Medulla oblongata (tissue), 1 donor: ENCODE measurements around the gene MAN2B2.

ENCODE experiments used
- DNase-seq: peaks from one replicate; pipeline ENCODE4 v3.0.0-alpha.2; 2015; ENCODE audit errors: extremely low spot score

The MAN2B2 gene

DNA sequence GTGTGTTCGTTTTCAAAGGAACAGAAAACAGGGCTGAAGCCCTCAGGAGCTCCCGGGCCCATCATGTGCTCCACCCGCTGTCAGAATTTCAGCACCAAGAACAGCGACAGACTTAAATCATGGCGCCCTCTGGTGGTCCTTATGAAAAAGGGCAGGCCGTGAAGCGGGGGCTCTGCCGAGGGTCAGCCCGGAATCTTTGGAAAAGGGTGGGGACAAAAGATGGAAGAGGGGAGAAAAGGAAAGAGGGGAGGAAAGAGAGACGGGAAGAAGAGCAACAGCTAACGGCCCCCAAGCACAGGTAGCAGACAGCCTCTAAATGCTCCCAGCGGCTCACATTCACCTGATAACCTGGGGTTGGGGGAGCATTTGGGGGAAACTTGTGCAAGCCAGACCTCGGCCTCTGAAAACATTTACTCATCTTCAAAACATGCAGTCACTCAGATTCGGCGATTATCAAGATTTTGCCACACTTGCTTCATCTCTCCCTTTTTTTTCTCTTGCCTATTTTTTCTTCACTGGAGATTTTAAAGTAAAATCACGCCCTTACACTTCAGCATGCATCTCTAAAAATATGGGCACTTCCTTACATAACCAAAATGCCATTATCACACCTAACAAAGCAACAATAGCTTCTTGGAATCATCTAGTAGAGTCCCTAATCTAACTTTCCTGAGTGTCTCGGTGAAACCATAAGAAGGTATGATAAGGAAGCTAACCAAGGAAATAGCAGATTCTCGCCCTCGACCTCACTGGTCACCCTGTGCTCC, 28.1 kb upstream of the MAN2B2 start:
- peak; percentile 80 for DNase-seq

DNA sequence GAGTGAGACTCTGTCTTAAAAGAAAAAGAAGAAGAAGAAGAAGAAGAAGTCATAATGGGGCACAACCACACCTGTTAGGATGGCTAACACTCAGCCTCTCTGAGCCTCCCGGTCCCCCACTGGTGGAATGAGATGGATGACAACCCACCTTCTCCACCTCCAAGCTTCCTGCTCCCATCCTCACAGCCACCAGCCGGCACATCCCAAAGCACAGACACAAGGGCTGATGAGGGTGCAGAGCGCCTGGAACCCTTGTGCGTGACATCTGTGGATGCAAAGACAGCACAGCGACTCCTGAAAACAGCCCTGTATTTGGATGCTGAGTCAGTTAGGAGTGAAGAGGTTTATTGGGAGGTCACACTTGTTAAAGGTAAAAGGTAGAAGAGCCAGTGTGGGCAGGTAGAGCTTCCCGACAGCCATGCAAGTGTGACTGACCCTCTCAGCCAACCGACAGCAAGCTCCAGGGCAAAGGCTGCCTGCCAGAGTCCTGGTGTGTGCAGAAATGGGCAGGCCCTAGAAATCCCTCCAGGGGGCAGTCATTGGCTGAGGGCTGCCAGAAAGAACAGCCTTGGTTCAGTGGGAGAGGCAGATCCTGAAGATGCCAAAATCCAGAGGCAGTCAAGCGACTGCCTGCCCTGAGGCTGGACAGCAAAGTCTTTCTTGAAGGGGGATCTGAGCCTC, 26.6 kb upstream of the MAN2B2 start:
- DNase-seq, result peak; percentile 51

DNA sequence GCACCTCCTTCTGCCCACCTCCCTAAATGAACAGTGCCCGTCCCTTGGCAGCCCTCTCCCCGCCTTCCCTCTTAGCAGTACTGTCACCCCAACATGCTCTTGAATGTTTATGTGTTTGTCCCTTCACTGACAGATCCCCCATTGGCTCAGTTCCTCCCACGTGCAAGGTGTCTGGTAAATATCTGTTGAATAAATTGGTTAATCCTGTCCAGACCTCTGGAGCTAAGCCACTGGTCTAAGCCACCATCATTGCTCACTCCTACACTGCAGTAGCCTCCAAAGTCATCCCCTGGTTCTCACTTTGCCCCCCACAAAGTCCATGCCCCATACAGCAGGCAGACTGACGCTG, 26.1 kb upstream of the MAN2B2 start:
- DNase-seq, result no peak

DNA sequence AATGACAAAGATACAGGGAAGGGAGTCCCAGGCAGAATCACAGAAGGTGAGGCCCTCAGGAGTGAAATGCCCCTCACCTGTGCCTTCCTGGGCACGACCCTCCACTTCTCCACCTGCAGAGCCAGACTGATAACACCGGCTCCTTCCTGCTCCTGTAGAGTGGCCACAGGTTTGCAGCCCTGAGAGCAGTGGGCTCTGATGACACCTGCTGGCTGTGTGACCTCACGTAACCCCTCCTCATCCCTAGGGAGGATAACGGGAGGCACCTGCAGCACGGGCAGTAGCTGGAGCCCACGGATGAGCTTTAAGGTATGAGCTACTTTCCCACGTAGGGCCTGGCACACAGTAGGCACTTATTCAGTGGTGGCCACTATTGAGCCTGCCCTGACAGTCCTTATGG, 25.5 kb upstream of the MAN2B2 start:
- DNase-seq, result no peak

DNA sequence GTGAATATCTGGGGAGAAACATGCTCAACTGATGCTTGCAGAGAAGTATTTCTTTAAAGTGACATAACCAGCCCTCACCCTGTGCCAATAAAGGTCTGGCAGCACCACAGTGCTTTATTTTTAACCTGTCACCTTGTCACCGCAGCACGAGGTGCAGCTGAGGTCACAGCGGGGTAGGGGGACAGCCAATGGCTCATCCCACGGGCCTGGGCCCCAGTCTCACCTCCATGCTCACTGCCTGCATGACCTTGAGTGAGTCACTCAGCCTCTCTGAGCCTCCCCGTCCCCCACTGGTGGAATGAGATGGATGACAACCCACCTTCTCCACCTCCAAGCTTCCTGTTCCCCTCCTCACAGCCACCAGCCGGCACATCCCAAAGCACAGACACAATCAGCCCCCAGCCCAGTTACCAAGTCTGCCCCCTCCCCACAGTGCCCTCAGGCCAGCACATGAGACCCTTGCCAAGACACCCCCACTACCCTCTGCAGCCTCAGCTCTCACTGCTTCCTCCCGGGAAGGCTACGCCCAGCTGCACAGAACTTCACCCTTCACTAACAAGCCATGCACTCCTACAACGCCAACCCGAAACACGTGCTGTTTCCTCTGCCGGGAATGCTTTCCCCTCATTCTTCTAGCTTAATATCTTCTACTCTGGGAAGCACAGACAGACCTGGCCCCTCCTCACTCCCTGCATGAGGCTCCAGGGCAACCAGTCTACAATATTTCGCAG, 24.9 kb upstream of the MAN2B2 start:
- DNase-seq, result no peak

DNA sequence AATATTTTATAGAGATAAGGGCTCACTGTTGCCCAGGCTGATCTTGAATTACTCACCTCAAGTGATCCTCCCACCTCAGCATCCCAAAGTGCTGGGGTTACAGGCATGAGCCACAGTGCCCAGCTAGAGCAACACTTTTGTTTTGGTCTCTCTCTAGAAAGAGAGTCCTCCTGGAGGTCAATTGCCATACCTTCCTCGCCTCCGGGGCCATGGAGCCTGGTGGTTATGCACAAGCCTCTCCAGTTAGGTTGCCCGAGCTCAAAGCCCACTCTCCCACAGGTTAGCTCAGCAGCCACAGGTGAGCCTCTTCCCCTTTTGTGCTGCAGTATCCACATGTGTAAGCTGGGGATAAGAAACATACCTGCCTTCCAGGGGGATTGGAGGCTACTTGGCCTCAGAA, 24.2 kb upstream of the MAN2B2 start:
- no peak for DNase-seq

DNA sequence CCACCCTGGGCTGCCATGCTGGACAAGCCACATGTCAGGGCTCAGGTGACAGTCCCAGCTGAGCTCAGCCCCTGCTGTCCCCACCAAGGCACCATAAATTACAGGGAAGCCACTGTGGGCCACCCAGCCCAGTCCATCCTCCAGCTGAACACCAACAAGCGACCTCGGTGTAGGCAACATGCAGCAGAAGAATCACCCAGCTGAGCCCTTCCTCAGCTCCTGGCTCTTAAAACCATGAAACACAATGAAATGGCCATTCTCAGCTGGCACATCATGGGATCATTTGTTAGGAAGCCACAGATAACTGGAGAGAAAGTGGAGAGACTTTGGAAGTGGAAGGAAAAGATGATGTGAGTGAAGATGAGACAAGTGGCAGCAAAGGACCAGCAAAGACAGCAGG, 23.3 kb upstream of the MAN2B2 start:
- DNase-seq, result no peak

DNA sequence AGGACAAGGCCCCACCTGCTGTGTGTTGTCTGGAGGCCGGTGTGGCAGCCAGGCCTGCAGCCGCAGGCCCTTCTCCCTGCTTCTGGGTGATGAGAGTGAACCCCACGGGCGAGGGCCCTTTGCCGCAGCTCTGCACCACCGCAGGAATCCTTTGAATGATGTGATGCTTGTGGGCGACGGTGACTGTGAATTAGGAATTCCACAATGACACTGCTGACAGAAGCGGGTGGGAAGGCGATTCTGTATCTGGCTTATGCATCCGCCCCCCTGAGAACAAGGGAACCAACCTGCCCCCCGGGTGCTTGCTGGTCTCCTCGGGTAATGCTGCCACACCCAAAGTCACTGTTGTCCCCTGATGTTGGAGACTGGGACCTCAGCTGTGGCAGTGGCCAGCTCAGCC, 19.5 kb upstream of the MAN2B2 start:
- DNase-seq, result no peak

DNA sequence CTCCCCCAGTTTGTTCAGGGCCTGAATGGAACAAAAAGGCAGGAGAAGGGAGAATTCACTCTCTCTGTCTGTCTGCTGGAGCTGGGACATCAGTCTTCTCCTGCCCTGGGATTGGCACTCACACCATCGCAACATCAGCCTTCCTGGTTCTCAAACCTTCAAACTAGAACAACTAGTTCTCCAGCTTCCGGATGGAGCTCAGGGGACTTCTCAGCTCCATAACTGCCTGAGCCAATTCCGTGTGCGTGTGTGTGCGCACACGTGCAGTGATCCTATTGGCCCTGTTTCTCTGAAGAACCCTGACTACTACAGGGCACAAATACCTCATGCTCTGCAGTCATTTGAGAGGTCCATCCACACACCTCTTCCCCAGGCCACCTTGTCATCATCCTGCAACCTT, 18.7 kb upstream of the MAN2B2 start:
- DNase-seq, result no peak

DNA sequence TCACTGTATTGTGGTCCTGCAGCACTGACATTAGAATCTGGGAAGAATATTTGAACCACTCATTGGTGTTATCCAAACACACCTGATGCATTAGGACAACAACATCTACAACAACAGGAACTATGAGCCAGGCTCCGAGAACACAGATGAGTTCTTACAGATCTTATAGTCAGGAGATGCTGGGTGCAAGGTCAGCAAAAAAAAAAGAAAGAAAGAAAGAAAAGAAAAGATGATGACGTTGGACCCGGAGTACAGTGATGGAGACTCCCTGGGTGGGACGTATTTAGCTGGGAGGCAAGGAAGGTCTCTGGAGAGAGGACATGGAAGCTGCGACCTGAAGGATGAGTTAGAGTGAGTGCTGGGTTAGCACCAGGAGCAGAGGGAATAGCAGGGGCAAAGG, 17.8 kb upstream of the MAN2B2 start:
- no peak for DNase-seq

DNA sequence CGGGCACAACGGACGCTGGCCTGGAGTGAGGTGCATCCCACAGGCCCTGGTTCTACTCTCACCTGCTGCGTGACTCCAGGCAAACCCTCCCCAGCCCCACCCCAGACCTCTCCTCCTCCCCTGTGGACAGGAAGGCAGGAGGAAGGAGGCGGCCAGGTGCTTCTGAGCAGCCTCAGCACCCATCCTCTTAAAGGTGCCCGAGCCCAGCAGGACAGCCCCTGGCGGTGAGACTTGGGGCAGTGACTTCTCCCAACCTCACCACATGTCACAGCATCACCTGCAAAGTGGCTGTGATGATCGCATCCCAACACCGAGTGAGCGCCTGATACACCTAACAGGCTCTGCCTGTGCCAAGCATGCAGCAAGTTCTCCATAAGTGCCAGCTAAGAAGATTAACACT, 17.1 kb upstream of the MAN2B2 start:
- no peak for DNase-seq

DNA sequence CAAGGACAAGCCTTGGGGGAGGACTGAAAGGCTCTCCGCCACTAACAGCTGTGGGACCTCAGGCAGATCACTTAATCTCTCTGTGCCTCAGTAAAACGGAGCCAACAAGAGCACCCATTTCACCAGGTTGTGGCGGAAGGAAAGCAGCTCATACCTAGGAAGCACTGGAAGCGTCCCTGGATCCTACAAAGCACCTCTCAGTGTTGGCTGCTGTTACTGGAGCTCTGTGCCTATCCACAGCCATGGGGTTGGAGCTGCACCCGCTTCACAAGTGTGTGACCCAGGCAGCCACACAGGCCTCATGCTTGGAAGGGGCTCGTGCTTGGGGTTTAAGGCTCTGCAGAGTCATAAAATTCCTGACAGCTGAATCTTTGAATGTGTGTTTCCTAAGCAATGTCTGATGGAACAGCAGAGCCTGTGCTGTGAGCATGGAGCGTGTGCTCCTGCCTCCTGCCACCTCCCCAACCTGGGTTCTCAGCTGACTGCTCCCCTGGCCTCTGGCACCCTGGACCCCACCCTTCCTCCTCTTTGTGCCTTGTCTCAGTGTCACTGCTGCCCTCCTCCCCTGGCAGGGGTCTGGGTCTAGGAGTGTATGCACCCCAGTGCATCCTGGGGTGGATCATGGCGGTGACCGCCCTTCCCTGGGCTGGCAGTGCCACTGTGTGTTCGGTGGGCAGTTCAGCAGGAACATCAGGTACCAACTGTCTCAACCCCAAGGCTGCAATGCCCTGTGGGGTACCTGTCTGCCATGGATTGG, 14.4 kb upstream of the MAN2B2 start:
- DNase-seq, result no peak

DNA sequence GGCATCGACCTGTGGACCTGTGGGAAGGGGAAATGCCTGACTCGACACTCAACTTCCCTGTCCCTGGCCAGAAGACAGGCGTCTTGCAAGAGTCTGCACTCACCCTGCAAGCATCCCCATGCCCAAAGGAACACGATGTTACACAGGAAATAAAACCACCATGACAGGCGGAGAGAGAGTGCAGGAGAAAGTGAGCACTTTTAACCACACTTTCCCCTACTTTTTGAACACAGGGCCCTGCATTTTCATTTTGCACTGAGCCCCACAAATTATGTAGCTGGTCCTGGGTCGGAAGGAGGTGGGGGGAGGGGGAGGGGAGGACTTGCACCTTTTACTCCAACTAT, 13.8 kb upstream of the MAN2B2 start:
- DNase-seq, result no peak

DNA sequence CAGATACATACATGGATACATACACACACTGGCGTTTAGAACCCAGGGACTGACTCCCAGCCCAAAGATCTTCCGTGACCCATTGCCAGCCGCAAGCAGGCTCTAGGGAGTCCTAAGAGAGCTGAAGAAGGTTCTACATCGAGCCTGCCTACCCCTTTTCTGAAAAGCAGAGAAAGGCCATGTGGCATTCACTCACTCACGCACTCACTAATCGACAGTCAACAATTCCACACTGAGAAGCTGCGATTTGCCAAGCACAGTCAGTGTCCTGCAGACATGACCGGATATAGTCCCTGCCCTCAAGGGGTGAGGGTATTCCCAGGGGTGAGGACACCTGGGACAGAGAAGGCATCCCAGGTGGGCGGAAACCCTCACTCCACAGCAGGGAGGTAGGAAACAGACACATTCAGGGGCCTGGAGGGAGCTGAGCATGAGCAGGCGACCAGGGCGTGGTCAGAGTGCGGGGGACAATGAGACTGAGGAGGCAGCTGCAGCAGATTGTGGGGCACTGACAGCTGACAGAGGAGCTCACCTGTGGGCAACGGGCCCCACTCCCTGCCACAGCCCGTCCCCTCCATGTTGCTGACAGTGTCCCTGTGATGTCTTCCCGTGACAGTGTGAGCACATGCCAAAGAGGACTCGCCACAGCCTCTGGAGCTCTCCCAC, 13.2 kb upstream of the MAN2B2 start:
- no peak for DNase-seq

DNA sequence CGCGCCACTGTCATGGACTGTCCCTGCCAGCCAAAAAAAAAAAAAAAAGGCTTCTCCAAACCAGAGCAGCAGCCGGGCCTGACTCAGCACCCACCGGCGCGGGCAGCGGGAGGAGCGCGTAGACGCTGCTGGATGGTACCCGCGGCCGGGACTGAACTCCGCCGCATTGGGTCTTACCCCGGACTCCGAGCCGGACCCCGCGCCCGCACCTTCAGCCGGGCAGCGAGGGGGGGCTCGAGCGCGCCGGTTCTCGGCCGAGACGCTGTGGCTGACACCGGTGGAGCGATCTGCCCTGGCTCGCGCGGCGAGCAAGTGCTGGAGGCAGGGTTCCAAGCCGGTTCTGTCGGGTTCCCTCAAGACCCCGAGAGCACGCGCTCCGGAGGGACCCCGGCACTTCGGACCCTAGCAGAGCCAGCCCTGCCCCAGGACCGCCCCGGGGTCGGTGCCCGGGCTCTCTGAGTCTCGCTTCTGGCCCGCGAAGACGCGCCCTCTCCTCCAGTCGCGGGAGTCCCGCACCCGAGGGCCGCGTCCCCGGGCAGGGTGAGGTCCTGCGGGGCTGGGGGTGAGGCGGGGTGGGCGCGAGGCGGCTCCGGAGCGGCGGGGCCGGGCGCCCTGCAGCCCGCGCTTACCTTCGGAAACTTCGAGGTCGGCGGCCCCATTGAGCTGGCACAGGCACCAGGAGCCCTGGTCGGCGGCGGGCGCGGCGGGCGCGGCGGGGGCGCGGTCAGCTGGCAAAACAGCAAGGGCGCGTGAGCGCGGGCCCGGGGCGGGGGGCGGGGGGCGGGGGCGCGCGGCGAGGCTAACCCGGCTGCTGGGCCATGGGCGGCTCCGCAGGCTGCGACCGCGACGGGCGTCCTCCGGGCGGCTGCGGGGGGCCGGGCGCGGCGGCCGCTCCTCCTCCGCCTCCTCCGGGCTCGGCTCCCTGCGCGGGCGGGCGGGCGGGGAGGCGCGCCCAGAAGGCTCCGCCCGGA, 11.8 kb upstream of the MAN2B2 start:
- DNase-seq, result no peak

DNA sequence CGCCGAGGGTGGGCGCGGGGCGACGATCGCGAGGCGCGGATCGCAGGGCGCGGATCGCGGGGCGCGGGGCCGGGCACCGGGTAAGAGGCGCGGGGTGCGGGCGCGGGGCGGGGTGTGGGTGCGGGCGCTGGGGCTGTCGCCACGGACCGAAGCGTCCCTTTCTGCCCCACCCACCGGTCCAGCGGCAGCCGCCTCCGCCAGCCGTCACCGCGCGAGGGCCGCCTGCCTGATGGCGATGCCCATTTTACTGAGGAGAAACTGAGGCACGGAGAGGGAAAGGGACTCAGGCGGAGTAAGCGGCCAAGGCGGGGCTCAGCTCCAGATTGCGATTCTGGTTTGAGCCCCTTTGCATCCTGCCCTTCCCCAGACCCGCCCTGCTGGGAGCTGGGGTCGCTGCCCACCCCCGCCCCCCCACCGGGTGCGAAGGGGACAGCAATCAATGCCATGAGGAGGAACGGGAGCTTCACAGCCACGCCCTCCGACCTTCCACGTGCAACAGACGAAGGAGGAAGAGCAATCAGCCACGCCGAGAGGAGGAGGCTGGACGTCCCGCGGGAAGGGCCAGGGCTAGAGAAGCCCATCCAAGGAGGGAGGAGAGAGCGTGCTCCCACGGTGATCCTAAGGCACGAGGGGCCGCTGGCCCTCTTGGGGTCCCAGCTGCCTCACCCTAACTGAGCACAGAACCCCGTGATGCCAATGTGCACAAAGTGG, 10.9 kb upstream of the MAN2B2 start:
- DNase-seq, result no peak

DNA sequence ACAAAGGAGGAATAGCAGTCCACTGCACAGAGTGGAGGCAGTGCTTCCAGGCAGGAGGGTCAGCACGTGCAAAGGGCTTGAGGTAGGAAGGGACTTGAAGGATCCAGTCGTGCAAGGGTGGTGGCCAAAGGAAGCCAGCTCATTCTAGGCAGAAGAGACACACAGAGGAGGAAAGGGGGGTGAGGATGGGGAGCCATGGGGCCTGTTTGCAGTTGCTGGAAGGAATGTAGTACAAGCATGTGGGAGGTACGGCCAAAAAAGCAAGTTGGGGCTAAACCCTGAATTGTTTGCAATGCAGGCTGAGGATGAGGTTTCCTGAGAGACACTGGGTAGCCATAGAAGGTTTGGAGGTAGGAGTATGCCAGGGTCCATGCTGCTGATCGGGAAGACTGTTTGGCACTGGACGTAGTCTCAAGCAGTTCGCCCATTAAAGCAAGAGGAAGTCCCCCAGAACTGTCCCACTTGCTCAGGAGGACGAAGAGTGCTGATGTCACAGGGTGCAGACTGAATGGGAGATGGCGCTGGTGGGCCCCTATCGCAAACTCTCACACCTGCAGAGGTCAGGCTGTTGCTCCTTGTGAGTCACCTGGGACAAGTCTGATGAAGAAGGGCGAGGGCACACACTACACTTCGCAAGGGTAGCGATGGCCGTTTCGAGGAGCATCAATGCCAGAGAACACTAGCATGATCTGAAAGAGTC, 9.1 kb upstream of the MAN2B2 start:
- DNase-seq, result no peak

DNA sequence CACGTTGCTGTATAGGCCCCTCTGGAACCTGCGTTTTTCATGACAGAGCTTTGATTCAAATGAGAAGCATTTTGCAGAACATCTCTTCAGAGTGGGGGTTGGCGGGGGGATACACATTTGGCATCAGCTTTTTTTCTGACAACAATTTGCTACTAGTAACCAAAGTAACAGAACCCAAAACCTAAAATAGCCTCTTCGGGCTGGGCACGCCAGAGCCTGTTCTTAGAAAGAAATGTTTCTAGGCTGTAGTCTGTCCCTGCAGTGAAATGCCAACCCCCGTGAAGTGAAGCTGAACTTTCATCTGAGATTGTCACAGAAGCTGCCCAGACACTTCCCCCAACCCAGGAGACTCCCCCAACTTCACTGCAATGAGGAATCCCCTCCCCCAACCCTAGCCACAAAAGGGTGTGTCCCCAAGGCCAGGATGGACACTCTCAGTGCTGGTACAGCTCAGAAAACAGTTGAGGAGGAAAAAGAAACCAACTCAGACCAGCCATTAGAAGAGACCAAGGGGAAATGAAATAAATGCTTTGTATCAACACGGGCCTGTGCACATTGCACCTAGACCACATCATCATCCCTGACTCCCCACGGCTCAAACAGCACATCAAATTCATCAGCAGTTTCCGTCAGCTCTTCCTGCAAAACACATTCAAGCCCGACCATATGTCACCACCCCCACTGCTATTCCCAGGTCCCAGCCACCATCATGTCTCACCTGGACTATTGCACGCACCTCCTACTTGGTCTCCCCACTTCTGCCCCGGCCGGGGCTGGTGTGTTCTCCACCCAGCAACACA, 8.4 kb upstream of the MAN2B2 start:
- no peak for DNase-seq

DNA sequence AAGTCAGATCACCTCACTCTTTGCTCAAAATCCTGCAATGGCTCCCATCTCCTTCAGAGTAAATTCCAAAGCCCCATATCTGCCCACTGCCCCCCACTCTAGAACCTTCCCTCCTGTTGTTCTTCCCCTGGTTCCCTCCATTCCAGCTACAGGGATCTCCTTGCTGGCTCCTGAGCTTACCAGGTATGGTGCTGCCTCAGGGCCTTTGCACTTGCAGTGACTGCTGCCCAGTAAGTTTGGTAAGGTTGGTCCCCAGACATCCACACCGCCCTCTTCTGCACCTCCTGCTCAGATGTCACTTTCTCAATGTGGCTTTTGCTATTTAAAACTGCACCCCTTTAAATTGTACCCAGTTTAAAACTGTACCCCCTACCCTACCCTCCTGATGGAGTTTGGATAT, 7.8 kb upstream of the MAN2B2 start:
- DNase-seq, result no peak
